Astrocyte of the spinal cord (primary cell): Measurements from ENCODE around the gene TTC28.

Source experiments
- DNase-seq: peaks from one replicate; pipeline ENCODE4 v3.0.0; 2011; ENCODE audit warnings: low read depth, low spot score
- H3K4me3 ChIP-seq: 2 replicates; pipeline ENCODE4 v1.5.1; 2011; ENCODE audit warnings: low read depth, mild to moderate bottlenecking, low read length, moderate library complexity
- in situ Hi-C: cut with HindIII; loops from 2 replicates; pipeline ENCODE4 v1.10.0; 2017; ENCODE audit warnings: low sequenced_read_pairs
- TF ChIP-seq, protein P1 (sequence below): IDR thresholded peaks from 2 replicates; pipeline ENCODE4 v1.5.1; 2012; ENCODE audit warnings: low read depth, mild to moderate bottlenecking, low read length, inconsistent platforms

Gene TTC28

DNA sequence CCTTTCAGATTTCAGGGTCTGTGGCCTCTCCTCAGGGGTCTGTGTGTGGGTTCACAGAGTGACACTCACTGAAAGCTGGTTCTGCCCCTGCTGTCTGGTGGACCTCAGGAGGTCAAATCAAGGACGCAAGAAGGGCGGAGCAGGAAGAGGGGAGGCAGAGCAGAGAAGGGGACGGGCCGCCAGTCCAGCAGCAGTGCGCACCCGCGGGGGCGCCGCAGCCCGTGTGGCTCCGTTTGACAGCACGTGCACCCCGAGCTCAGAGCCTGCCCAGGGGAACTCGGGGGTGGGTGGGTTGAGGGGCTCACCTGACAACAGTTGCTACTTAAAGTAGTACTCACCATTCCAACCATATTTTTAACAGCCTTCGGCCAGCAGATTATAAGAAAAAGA, 689.2 kb downstream of the TTC28 start:
- TF ChIP-seq, protein P1, sequence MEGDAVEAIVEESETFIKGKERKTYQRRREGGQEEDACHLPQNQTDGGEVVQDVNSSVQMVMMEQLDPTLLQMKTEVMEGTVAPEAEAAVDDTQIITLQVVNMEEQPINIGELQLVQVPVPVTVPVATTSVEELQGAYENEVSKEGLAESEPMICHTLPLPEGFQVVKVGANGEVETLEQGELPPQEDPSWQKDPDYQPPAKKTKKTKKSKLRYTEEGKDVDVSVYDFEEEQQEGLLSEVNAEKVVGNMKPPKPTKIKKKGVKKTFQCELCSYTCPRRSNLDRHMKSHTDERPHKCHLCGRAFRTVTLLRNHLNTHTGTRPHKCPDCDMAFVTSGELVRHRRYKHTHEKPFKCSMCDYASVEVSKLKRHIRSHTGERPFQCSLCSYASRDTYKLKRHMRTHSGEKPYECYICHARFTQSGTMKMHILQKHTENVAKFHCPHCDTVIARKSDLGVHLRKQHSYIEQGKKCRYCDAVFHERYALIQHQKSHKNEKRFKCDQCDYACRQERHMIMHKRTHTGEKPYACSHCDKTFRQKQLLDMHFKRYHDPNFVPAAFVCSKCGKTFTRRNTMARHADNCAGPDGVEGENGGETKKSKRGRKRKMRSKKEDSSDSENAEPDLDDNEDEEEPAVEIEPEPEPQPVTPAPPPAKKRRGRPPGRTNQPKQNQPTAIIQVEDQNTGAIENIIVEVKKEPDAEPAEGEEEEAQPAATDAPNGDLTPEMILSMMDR, result no peak
- no peak overlapping the region for H3K4me3 ChIP-seq
- DNase-seq, result no peak
- in situ Hi-C loops, result no loop called here

DNA sequence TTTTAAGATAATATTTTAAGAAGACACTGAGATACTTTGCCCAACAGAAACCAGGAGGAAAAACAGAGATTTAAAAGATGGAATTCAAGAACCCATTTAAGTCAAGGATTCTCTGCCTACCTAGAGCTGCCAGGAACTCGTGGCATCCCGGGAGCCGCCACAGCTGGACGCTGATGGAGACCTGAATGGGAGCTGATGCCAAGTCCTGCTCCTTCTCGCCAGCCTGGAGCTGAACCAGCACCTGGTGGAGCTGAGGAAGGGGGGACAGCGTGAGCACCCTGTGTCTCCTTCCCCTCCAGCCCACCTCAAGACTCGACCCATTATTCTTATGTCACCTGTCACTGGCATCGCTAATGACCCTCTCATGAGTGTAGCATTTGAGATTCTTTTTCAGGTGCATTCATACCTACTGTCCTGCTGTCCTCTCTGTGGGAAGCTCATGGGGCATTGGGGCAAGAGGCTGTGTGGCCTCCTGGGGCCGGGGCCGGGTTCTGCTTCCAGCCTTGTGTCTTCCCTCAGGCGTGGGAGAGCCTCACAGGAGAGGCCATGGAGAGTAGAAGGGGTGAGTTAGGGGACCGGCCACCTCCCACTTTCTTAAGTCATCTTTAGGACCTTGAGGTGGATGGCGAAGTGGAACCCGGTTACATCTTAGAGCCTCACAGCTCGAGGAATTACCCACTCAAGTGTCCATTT, 689.7 kb downstream of the TTC28 start:
- in situ Hi-C loops, result no loop called here
- no peak for DNase-seq
- no peak overlapping the region for H3K4me3 ChIP-seq
- TF ChIP-seq, protein P1, result no peak

DNA sequence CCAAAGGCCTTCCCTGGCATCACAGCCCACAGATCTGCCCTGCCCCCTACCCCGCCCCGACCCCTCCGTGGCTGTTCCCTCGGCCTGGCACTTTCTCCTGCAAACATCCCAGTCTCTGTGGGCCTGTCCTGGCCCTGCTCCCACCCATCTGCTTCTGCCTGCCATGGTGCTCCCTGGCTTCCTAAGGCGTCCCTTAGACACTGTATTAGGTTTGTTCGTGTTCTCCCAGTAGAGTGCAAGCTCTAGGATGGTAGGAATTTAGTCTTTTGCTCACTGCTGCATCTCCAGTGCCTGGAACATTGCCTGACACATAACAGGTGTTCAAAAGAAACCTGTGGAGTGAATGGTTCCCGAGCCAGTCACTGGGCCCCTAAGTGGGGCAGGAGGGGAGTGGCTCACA, 690.9 kb downstream of the TTC28 start:
- in situ Hi-C loops, result no loop called here
- no peak for DNase-seq
- H3K4me3 ChIP-seq, result no peak overlapping the region
- TF ChIP-seq, protein P1, result no peak

DNA sequence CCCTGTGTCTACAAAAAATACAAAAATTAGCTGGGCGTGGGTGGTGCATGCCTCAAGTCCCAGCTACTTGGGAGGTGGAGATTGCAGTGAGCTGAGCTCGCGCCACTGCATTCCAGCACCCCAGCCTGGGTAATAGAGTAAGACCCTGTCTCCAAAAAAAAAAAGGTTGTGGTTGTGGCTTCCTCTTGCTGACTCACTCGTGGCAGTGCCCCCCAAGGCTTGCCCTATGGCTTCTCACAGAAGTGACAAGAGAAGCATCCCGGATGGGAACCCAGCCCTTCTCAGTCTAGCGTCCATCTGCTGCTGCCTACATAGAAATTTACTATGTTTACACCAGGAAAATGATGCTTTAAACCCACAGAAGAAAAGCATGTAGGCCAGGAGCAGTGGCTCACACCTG, 692.1 kb downstream of the TTC28 start:
- DNase-seq, result peak; percentile 87
- TF ChIP-seq, protein P1, result no peak
- H3K4me3 ChIP-seq, result no peak overlapping the region
- in situ Hi-C loops, result no loop called here

DNA sequence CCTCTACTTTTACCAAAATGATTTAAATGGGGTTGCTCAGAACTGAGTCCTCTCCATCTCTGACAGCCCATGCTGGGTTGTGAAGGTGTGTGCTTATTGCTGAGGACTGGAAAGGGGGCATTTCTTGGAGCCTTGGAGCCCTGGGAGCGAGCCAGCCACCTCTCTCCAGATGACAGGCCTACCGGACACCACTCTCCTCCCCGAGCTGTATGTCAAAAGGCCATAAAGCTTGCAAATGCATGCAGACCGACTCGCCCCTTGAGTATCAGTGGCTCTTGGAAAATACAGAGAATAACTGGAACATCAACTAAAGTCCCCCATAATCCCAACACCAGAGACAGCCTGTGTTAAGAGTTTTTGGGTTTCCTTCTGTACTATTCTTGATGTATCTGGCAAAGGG, 692.7 kb downstream of the TTC28 start:
- TF ChIP-seq, protein P1, result no peak
- in situ Hi-C loops, result no loop called here
- no peak for DNase-seq
- H3K4me3 ChIP-seq, result no peak overlapping the region

DNA sequence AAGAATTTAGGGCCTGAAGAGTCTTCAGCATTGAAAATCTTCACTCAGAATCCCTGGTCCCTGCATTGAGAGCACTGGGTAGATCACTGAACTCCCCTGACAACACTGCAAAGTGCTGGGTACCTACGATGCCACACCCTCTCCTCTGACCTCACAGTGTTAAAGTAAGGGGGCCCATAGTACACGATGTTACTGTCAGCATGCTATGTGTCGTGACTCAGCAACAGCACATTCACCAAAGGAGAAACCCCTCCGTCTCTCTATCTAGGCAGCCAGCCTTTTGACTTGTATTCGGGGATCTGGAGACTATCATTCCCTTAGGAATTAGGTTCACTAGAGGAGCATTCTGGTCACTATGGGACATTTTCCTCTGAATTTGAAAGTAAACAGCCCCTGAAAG, 693.2 kb downstream of the TTC28 start:
- no peak for DNase-seq
- in situ Hi-C loops, result no loop called here
- no peak overlapping the region for H3K4me3 ChIP-seq
- TF ChIP-seq, protein P1, result no peak
